ENCODE results near the gene ZNF425.

ZNF425 gene

GRCh38 chr7:149104749-149105148, 21.4 kb downstream of the ZNF425 start:
- Histone ChIP-seq H3K27me3 (ENCODE audit: insufficient read depth, poor library complexity, severe bottlenecking) (no peaks in the 10 kb centered on the region), H3K27ac (replicated peaks) (no peak overlapping the region), H3K4me3 (replicated peaks; ENCODE audit: insufficient read depth, low read length) (no peak overlapping the region)
- DNase-seq (ENCODE audit: low read depth in 1 of 2, low spot score in 1 of 2) = no peak
- TF ChIP-seq SPI1 (IDR thresholded peaks at IDR 0.05; ENCODE audit: borderline replicate concordance, low read depth) = no peak
- no peak for TF ChIP-seq CTCF (IDR thresholded peaks at IDR 0.05; ENCODE audit: insufficient read depth, low read length)
- TF ChIP-seq POLR2AphosphoS5 (IDR thresholded peaks at IDR 0.05; ENCODE audit: low read depth) = no peak
- no peak for TF ChIP-seq GABPA (IDR thresholded peaks at IDR 0.05; ENCODE audit: low read depth)
- no peak for TF ChIP-seq REST (IDR thresholded peaks at IDR 0.05; ENCODE audit: insufficient replicate concordance, low read depth)

- DNase-seq (ENCODE audit: low read depth in 1 of 2, low spot score in 1 of 2) = no peak
- Histone ChIP-seq H3K27me3 (ENCODE audit: insufficient read depth, poor library complexity, severe bottlenecking) (no peaks in the 10 kb centered on the region), H3K4me3 (replicated peaks; ENCODE audit: insufficient read depth, low read length) (no peak overlapping the region), H3K27ac (replicated peaks) (no peak overlapping the region)
- TF ChIP-seq GABPA (IDR thresholded peaks at IDR 0.05; ENCODE audit: low read depth) = no peak
Observed at GRCh38 chr7:149104214-149104613, 21.9 kb downstream of the ZNF425 start.

GRCh38 chr7:149103424-149103823, 22.7 kb downstream of the ZNF425 start:
- Histone ChIP-seq H3K27ac (replicated peaks) (no peak overlapping the region), H3K27me3 (ENCODE audit: insufficient read depth, poor library complexity, severe bottlenecking) (no peaks in the 10 kb centered on the region), H3K4me3 (replicated peaks; ENCODE audit: insufficient read depth, low read length) (no peak overlapping the region)
- no peak for TF ChIP-seq POLR2AphosphoS5 (IDR thresholded peaks at IDR 0.05; ENCODE audit: low read depth)
- no peak for TF ChIP-seq SPI1 (IDR thresholded peaks at IDR 0.05; ENCODE audit: borderline replicate concordance, low read depth)
- no peak for TF ChIP-seq GABPA (IDR thresholded peaks at IDR 0.05; ENCODE audit: low read depth)
- TF ChIP-seq REST (IDR thresholded peaks at IDR 0.05; ENCODE audit: insufficient replicate concordance, low read depth) = no peak
- no peak for TF ChIP-seq CTCF (IDR thresholded peaks at IDR 0.05; ENCODE audit: insufficient read depth, low read length)
- DNase-seq (ENCODE audit: low read depth in 1 of 2, low spot score in 1 of 2) = no peak

GRCh38 chr7:149102666-149103065, 23.5 kb downstream of the ZNF425 start:
- no peak for TF ChIP-seq GABPA (IDR thresholded peaks at IDR 0.05; ENCODE audit: low read depth)
- no peak for TF ChIP-seq POLR2AphosphoS5 (IDR thresholded peaks at IDR 0.05; ENCODE audit: low read depth)
- no peak for TF ChIP-seq CTCF (IDR thresholded peaks at IDR 0.05; ENCODE audit: insufficient read depth, low read length)
- no peak for TF ChIP-seq REST (IDR thresholded peaks at IDR 0.05; ENCODE audit: insufficient replicate concordance, low read depth)
- no peak for TF ChIP-seq SPI1 (IDR thresholded peaks at IDR 0.05; ENCODE audit: borderline replicate concordance, low read depth)
- H3K27ac ChIP-seq (replicated peaks) = no peak overlapping the region
- H3K4me3 ChIP-seq (replicated peaks; ENCODE audit: insufficient read depth, low read length) = no peak overlapping the region
- DNase-seq (ENCODE audit: low read depth in 1 of 2, low spot score in 1 of 2) = no peak
- no peaks in the 10 kb centered on the region for H3K27me3 ChIP-seq (ENCODE audit: insufficient read depth, poor library complexity, severe bottlenecking)
